Right atrium auricular region (tissue), 2 donors: ENCODE measurements around the gene SNED1. TPM values are rescaled to one million over a fixed set of nuclear protein-coding genes. Genes with fewer than 3 reads are reported as not detected.

ENCODE experiments used
- DNase-seq: peaks from one replicate; pipeline ENCODE4 v3.0.0-alpha.2; 2019; ENCODE audit warnings: low spot score
- H3K27ac ChIP-seq, 2 donors: fragments of 200-600 bp; sonication (generic); 1 replicate in 1 of 2; 2 replicates in 1 of 2; pipeline ENCODE4 v1.5.1; 2016 to 2019
- H3K27me3 ChIP-seq, 2 donors: fragments of 200-600 bp; sonication (generic); one replicate each; pipeline versions ENCODE4 v1.5.1 to v1.6.0; 2017 to 2019
- H3K36me3 ChIP-seq: fragments of 200-600 bp; sonication (generic); one replicate; pipeline ENCODE4 v1.5.1; 2016
- H3K4me1 ChIP-seq, 2 donors: fragments of 200-600 bp; sonication (generic); one replicate each; pipeline versions ENCODE4 v1.5.1 to v1.6.0; 2017 to 2019
- H3K4me3 ChIP-seq, 2 donors: fragments of 200-600 bp; sonication (generic); 1 replicate in 1 of 2; 2 replicates in 1 of 2; pipeline ENCODE4 v1.5.1; 2017 to 2019; ENCODE audit warnings: mild to moderate bottlenecking in 1 of 2, moderate library complexity in 1 of 2
- H3K9me3 ChIP-seq, 2 donors: fragments of 200-600 bp; sonication (generic); one replicate each; pipeline ENCODE4 v1.5.1; 2019
- total RNA-seq, 2 donors: library from RNA; depleted of rRNA; stranded (reverse); fragments of >200 nt; gene quantifications; one replicate each; pipeline ENCODE4 v1.1.0, GENCODE V29; 2016
- TF ChIP-seq, protein P1 (sequence below), 2 donors: fragments of 200-600 bp; sonication (generic); IDR thresholded peaks; one replicate each; pipeline ENCODE4 v1.5.1; 2019; ENCODE audit warnings: antibody characterized with exemption in 2 of 2

SNED1 gene
- total RNA-seq, 2 donors from 2014 or later = 9.9 to 16.4 TPM

DNA sequence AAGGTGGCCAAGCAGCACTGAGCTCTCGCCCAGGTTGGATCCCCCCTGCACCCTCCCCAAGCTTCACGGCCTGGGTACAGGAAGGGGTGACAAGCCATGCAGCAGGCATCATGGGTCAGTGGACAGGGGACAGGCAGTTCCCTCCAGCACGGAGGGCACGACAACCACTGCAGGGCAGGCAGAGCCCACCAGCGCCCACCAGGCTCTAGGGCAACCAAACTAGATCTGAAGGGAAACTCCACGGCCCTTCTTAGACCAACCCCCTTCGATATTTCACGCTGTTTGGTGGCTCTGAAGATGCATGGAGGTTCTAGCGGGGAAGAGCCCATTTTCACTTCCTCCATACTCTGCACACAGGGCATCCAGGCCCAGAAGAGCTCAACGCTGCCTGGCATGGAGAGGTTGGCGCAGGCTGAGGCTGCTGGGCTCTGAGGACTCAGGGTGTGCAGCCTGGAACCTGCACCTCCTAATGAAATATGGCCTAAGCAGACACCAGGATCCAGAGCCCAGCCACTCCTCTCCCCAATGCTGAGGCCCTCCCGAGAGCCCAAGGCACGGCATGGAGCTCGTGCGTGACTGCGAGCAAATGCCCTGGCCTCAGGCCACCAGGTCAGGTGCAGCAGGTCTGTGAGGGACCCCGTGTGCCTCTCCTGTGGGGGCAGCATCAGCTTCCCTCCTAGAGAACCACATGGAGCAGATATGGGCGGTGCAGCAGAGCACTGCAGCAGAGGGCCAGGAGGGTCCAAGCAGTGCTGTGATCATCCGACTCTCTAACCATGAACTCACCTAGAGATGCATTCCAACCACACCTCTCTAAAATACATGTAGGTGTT is 112.4 kb downstream of the SNED1 start:
- Histone ChIP-seq H3K36me3 (no peaks in the 10 kb centered on the region), H3K4me1 (no peaks in the 10 kb centered on the region), H3K4me3 (no peak overlapping the region), H3K9me3 (no peaks in the 10 kb centered on the region), H3K27me3 (no peaks in the 10 kb centered on the region), H3K27ac (no peak overlapping the region)
- TF ChIP-seq, protein P1, sequence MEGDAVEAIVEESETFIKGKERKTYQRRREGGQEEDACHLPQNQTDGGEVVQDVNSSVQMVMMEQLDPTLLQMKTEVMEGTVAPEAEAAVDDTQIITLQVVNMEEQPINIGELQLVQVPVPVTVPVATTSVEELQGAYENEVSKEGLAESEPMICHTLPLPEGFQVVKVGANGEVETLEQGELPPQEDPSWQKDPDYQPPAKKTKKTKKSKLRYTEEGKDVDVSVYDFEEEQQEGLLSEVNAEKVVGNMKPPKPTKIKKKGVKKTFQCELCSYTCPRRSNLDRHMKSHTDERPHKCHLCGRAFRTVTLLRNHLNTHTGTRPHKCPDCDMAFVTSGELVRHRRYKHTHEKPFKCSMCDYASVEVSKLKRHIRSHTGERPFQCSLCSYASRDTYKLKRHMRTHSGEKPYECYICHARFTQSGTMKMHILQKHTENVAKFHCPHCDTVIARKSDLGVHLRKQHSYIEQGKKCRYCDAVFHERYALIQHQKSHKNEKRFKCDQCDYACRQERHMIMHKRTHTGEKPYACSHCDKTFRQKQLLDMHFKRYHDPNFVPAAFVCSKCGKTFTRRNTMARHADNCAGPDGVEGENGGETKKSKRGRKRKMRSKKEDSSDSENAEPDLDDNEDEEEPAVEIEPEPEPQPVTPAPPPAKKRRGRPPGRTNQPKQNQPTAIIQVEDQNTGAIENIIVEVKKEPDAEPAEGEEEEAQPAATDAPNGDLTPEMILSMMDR (IDR thresholded peaks at IDR 0.05) = no peak
- DNase-seq = no peak

DNA sequence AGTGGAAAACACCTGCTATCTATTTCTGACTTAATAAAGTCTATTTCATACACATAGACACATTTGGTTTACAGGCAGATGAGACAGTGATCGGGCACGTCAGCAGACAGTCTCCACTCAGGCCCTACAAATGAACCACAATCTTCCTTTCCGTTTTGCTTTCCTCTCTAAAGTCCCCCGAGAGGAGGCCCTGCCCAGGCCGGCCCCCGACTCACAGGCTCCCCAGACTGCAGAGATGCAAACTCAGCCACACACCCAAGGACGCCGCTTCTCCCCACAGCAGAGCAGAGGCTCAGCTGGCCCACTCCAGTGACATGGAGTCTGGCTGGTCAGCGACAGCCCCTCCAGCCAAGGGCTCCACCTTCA is 113.0 kb downstream of the SNED1 start:
- H3K4me3 ChIP-seq = no peak overlapping the region
- H3K36me3 ChIP-seq = no peaks in the 10 kb centered on the region
- no peaks in the 10 kb centered on the region for H3K27me3 ChIP-seq
- H3K27ac ChIP-seq = no peak overlapping the region
- no peaks in the 10 kb centered on the region for H3K9me3 ChIP-seq
- H3K4me1 ChIP-seq = no peaks in the 10 kb centered on the region
- TF ChIP-seq, protein P1 (IDR thresholded peaks at IDR 0.05) = no peak
- DNase-seq = no peak

DNA sequence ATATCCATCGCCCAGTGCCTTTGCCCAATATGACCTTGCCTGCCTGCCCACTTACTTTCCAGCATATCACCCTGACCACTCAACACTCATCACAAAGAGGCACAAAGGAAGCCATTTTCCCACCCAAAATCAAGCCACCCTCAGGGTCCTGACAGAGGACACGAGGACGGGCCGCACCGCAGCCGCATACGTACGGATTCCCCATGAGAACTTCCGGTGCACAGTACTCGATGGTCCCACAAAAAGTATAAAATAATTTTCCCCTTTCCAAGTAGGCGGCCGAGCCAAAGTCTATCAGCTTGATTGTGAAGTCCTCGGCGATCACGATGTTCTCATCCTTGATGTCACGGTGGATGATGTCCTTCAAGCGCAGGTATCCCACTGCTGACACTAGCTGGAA is 113.6 kb downstream of the SNED1 start:
- Histone ChIP-seq H3K4me1 (no peaks in the 10 kb centered on the region), H3K9me3 (no peaks in the 10 kb centered on the region), H3K36me3 (no peaks in the 10 kb centered on the region), H3K4me3 (no peak overlapping the region), H3K27me3 (no peaks in the 10 kb centered on the region), H3K27ac (no peak overlapping the region)
- TF ChIP-seq, protein P1 (IDR thresholded peaks at IDR 0.05) = no peak
- no peak for DNase-seq

DNA sequence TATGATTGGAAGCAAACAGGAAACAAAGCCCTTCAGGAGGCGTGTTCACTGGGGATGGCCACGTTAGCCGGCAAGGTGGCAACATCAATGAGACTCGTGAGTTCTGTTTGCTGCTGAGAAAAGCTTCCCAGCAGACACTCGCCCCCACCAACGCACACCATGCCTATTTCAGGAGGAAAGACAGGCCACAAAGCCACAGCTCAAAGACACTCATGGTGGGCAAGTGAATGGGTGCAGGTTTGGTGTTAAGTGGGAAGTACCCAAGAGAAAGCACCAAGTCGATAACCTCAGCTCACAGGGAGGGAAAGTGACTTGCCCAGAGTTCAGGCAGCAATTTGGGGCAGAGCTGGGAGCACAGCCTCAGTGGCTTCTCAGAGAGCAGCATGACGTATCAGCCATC is 114.2 kb downstream of the SNED1 start:
- TF ChIP-seq, protein P1 (IDR thresholded peaks at IDR 0.05) = no peak
- H3K4me3 ChIP-seq = no peak overlapping the region
- H3K27ac ChIP-seq = no peak overlapping the region
- no peaks in the 10 kb centered on the region for H3K36me3 ChIP-seq
- H3K4me1 ChIP-seq = no peaks in the 10 kb centered on the region
- H3K27me3 ChIP-seq = no peaks in the 10 kb centered on the region
- DNase-seq = no peak
- H3K9me3 ChIP-seq = no peaks in the 10 kb centered on the region

DNA sequence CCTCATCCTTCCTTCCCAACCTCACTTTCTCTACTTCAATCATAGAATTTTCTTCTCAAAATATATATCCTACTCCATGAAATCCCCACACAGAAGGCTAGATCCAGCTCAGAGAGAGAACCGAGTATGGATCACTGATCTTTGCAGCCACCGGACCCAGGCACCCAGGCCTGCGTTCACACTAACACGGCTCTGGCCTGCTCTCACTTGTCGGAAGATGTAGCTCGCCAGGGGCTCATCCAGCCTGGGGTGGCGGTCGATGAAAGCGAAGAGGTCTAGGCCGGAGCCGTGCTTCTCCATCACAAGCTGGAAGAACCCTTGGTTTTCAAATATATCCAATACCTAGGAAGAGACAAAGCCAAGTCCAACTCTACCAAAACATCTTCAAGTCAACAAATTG is 116.4 kb downstream of the SNED1 start:
- H3K4me1 ChIP-seq = no peaks in the 10 kb centered on the region
- no peaks in the 10 kb centered on the region for H3K27me3 ChIP-seq
- H3K4me3 ChIP-seq = no peak overlapping the region
- TF ChIP-seq, protein P1 (IDR thresholded peaks at IDR 0.05) = no peak
- H3K9me3 ChIP-seq = no peaks in the 10 kb centered on the region
- no peak overlapping the region for H3K27ac ChIP-seq
- no peaks in the 10 kb centered on the region for H3K36me3 ChIP-seq
- no peak for DNase-seq

DNA sequence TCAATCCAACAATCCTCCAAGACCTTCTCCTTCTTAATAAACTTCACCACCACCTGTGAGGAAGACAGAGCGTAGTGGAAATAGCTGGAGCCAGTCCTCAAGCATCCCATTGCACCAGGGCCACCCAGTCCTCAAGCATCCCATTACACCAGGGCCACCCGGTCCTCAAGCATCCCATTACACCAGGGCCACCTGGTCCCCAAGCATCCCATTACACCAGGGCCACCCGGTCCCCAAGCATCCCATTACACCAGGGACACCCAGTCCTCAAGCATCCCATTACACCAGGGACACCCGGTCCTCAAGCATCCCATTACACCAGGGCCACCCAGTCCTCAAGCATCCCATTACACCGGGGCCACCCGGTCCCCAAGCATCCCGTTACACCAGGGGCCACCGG is 116.9 kb downstream of the SNED1 start:
- Histone ChIP-seq H3K27ac (no peak overlapping the region), H3K4me3 (no peak overlapping the region), H3K4me1 (no peaks in the 10 kb centered on the region), H3K36me3 (no peaks in the 10 kb centered on the region), H3K9me3 (no peaks in the 10 kb centered on the region), H3K27me3 (no peaks in the 10 kb centered on the region)
- DNase-seq = no peak
- TF ChIP-seq, protein P1 (IDR thresholded peaks at IDR 0.05) = no peak
